Measurements from ENCODE around the gene BAIAP2.
A peak's percentile ranks its signal among the peaks of the same experiment; 100 is the strongest.

The BAIAP2 gene

GRCh38 chr17:81094509-81095382, 59.8 kb downstream of the BAIAP2 start:
- H3K9me3 ChIP-seq (ENCODE audit: control insufficient read depth in 2 of 2, low read length in 2 of 2): no peaks in the 10 kb centered on the region
- H3K9ac ChIP-seq (ENCODE audit: low read length in 2 of 2): peak overlapping the region; percentile 49 to 58
- H3K4me1 ChIP-seq (ENCODE audit: control insufficient read depth, insufficient read depth, low read length): peaks cover 60% of the 10 kb centered on the region
- no peaks in the 10 kb centered on the region for H3K36me3 ChIP-seq (ENCODE audit: control insufficient read depth in 2 of 2, insufficient read depth in 2 of 2, low read length in 2 of 2)
- H3K27me3 ChIP-seq (ENCODE audit: control insufficient read depth in 1 of 2, insufficient read depth in 2 of 2, low read length in 2 of 2): no peaks in the 10 kb centered on the region
- peak overlapping the region; percentile 81 for H3K27ac ChIP-seq (ENCODE audit: low read length)
- H3K4me3 ChIP-seq (ENCODE audit: low read length in 2 of 2): peak overlapping the region; percentile 36 to 57

- peak overlapping the region; percentile 35 to 36 for H3K4me3 ChIP-seq (ENCODE audit: low read length in 2 of 2)
- peak overlapping the region; percentile 49 to 58 for H3K9ac ChIP-seq (ENCODE audit: low read length in 2 of 2)
Measured at GRCh38 chr17:81095383-81095762, 60.4 kb downstream of the BAIAP2 start.

GRCh38 chr17:81096741-81097133, 61.8 kb downstream of the BAIAP2 start:
- Histone ChIP-seq H3K4me3 (ENCODE audit: low read length in 2 of 2) (peak overlapping the region in 1 of 2 donors; percentile 55), H3K27me3 (ENCODE audit: control insufficient read depth in 1 of 2, insufficient read depth in 2 of 2, low read length in 2 of 2) (no peaks in the 10 kb centered on the region), H3K4me1 (ENCODE audit: control insufficient read depth, insufficient read depth, low read length) (peaks cover 56% of the 10 kb centered on the region), H3K9me3 (ENCODE audit: control insufficient read depth in 2 of 2, low read length in 2 of 2) (no peaks in the 10 kb centered on the region), H3K27ac (ENCODE audit: low read length) (peak overlapping the region; percentile 81), H3K36me3 (ENCODE audit: control insufficient read depth in 2 of 2, insufficient read depth in 2 of 2, low read length in 2 of 2) (peaks cover 15% of the 10 kb centered on the region in 2 donors), H3K9ac (ENCODE audit: low read length in 2 of 2) (peak overlapping the region in 1 of 2 donors; percentile 27)

More at GRCh38 chr17:81095383-81095762, 60.4 kb downstream of the BAIAP2 start:
- Histone ChIP-seq H3K36me3 (ENCODE audit: control insufficient read depth in 2 of 2, insufficient read depth in 2 of 2, low read length in 2 of 2) (peaks cover 4 to 5% of the 10 kb centered on the region in 2 donors), H3K4me1 (ENCODE audit: control insufficient read depth, insufficient read depth, low read length) (peaks cover 56% of the 10 kb centered on the region), H3K27ac (ENCODE audit: low read length) (peak overlapping the region; percentile 81), H3K27me3 (ENCODE audit: control insufficient read depth in 1 of 2, insufficient read depth in 2 of 2, low read length in 2 of 2) (no peaks in the 10 kb centered on the region), H3K9me3 (ENCODE audit: control insufficient read depth in 2 of 2, low read length in 2 of 2) (no peaks in the 10 kb centered on the region)

- peaks cover 15% of the 10 kb centered on the region in 2 donors for H3K36me3 ChIP-seq (ENCODE audit: control insufficient read depth in 2 of 2, insufficient read depth in 2 of 2, low read length in 2 of 2)
- no peaks in the 10 kb centered on the region for H3K27me3 ChIP-seq (ENCODE audit: control insufficient read depth in 1 of 2, insufficient read depth in 2 of 2, low read length in 2 of 2)
- H3K27ac ChIP-seq (ENCODE audit: low read length): peak overlapping the region; percentile 81
- peak overlapping the region; percentile 29 to 55 for H3K4me3 ChIP-seq (ENCODE audit: low read length in 2 of 2)
- H3K4me1 ChIP-seq (ENCODE audit: control insufficient read depth, insufficient read depth, low read length): peaks cover 58% of the 10 kb centered on the region
- H3K9me3 ChIP-seq (ENCODE audit: control insufficient read depth in 2 of 2, low read length in 2 of 2): no peaks in the 10 kb centered on the region
- H3K9ac ChIP-seq (ENCODE audit: low read length in 2 of 2): peak overlapping the region; percentile 59 to 73
Measured at GRCh38 chr17:81097134-81097942, 62.4 kb downstream of the BAIAP2 start.

GRCh38 chr17:81097943-81098308, 63.0 kb downstream of the BAIAP2 start:
- Histone ChIP-seq H3K4me3 (ENCODE audit: low read length in 2 of 2) (no peak overlapping the region), H3K4me1 (ENCODE audit: control insufficient read depth, insufficient read depth, low read length) (peaks cover 58% of the 10 kb centered on the region)

GRCh38 chr17:81099888-81100287, 64.9 kb downstream of the BAIAP2 start:
- Histone ChIP-seq H3K27ac (ENCODE audit: low read length) (no peak overlapping the region), H3K9ac (ENCODE audit: low read length in 2 of 2) (no peak overlapping the region), H3K36me3 (ENCODE audit: control insufficient read depth in 2 of 2, insufficient read depth in 2 of 2, low read length in 2 of 2) (peaks cover 21 to 27% of the 10 kb centered on the region in 2 donors), H3K9me3 (ENCODE audit: control insufficient read depth in 2 of 2, low read length in 2 of 2) (no peaks in the 10 kb centered on the region), H3K4me3 (ENCODE audit: low read length in 2 of 2) (no peak overlapping the region), H3K27me3 (ENCODE audit: control insufficient read depth in 1 of 2, insufficient read depth in 2 of 2, low read length in 2 of 2) (no peaks in the 10 kb centered on the region), H3K4me1 (ENCODE audit: control insufficient read depth, insufficient read depth, low read length) (peaks cover 41% of the 10 kb centered on the region)

More at GRCh38 chr17:81097943-81098308, 63.0 kb downstream of the BAIAP2 start:
- Histone ChIP-seq H3K27me3 (ENCODE audit: control insufficient read depth in 1 of 2, insufficient read depth in 2 of 2, low read length in 2 of 2) (no peaks in the 10 kb centered on the region), H3K27ac (ENCODE audit: low read length) (peak overlapping the region; percentile 81), H3K9ac (ENCODE audit: low read length in 2 of 2) (peak overlapping the region; percentile 59 to 73), H3K9me3 (ENCODE audit: control insufficient read depth in 2 of 2, low read length in 2 of 2) (no peaks in the 10 kb centered on the region), H3K36me3 (ENCODE audit: control insufficient read depth in 2 of 2, insufficient read depth in 2 of 2, low read length in 2 of 2) (peaks cover 15% of the 10 kb centered on the region in 2 donors)

GRCh38 chr17:81100668-81101067, 65.7 kb downstream of the BAIAP2 start:
- no peak overlapping the region for H3K9ac ChIP-seq (ENCODE audit: low read length in 2 of 2)
- H3K9me3 ChIP-seq (ENCODE audit: control insufficient read depth in 2 of 2, low read length in 2 of 2): no peaks in the 10 kb centered on the region
- H3K36me3 ChIP-seq (ENCODE audit: control insufficient read depth in 2 of 2, insufficient read depth in 2 of 2, low read length in 2 of 2): peaks cover 27 to 29% of the 10 kb centered on the region in 2 donors
- H3K27me3 ChIP-seq (ENCODE audit: control insufficient read depth in 1 of 2, insufficient read depth in 2 of 2, low read length in 2 of 2): no peaks in the 10 kb centered on the region
- no peak overlapping the region for H3K27ac ChIP-seq (ENCODE audit: low read length)
- peaks cover 33% of the 10 kb centered on the region for H3K4me1 ChIP-seq (ENCODE audit: control insufficient read depth, insufficient read depth, low read length)
- H3K4me3 ChIP-seq (ENCODE audit: low read length in 2 of 2): no peak overlapping the region

- Histone ChIP-seq H3K27ac (ENCODE audit: low read length) (no peak overlapping the region), H3K36me3 (ENCODE audit: control insufficient read depth in 2 of 2, insufficient read depth in 2 of 2, low read length in 2 of 2) (peaks cover 31 to 33% of the 10 kb centered on the region in 2 donors), H3K27me3 (ENCODE audit: control insufficient read depth in 1 of 2, insufficient read depth in 2 of 2, low read length in 2 of 2) (no peaks in the 10 kb centered on the region), H3K9ac (ENCODE audit: low read length in 2 of 2) (no peak overlapping the region), H3K9me3 (ENCODE audit: control insufficient read depth in 2 of 2, low read length in 2 of 2) (no peaks in the 10 kb centered on the region), H3K4me3 (ENCODE audit: low read length in 2 of 2) (no peak overlapping the region), H3K4me1 (ENCODE audit: control insufficient read depth, insufficient read depth, low read length) (peaks cover 23% of the 10 kb centered on the region)
Measured at GRCh38 chr17:81101614-81102306, 66.8 kb downstream of the BAIAP2 start.

- no peak overlapping the region for H3K9ac ChIP-seq (ENCODE audit: low read length in 2 of 2)
- H3K4me1 ChIP-seq (ENCODE audit: control insufficient read depth, insufficient read depth, low read length): peaks cover 17% of the 10 kb centered on the region
- H3K27me3 ChIP-seq (ENCODE audit: control insufficient read depth in 1 of 2, insufficient read depth in 2 of 2, low read length in 2 of 2): no peaks in the 10 kb centered on the region
- peaks cover 33 to 37% of the 10 kb centered on the region in 2 donors for H3K36me3 ChIP-seq (ENCODE audit: control insufficient read depth in 2 of 2, insufficient read depth in 2 of 2, low read length in 2 of 2)
- no peak overlapping the region for H3K4me3 ChIP-seq (ENCODE audit: low read length in 2 of 2)
- no peak overlapping the region for H3K27ac ChIP-seq (ENCODE audit: low read length)
- no peaks in the 10 kb centered on the region for H3K9me3 ChIP-seq (ENCODE audit: control insufficient read depth in 2 of 2, low read length in 2 of 2)
Measured at GRCh38 chr17:81102352-81102751, 67.4 kb downstream of the BAIAP2 start.

GRCh38 chr17:81102869-81103268, 67.9 kb downstream of the BAIAP2 start:
- no peaks in the 10 kb centered on the region for H3K27me3 ChIP-seq (ENCODE audit: control insufficient read depth in 1 of 2, insufficient read depth in 2 of 2, low read length in 2 of 2)
- peaks cover 33 to 37% of the 10 kb centered on the region in 2 donors for H3K36me3 ChIP-seq (ENCODE audit: control insufficient read depth in 2 of 2, insufficient read depth in 2 of 2, low read length in 2 of 2)
- H3K9ac ChIP-seq (ENCODE audit: low read length in 2 of 2): no peak overlapping the region
- peaks cover 12% of the 10 kb centered on the region for H3K4me1 ChIP-seq (ENCODE audit: control insufficient read depth, insufficient read depth, low read length)
- H3K4me3 ChIP-seq (ENCODE audit: low read length in 2 of 2): no peak overlapping the region
- no peaks in the 10 kb centered on the region for H3K9me3 ChIP-seq (ENCODE audit: control insufficient read depth in 2 of 2, low read length in 2 of 2)
- H3K27ac ChIP-seq (ENCODE audit: low read length): no peak overlapping the region
